HG03571 (cell line): ENCODE results near the gene PRKCQ.
"Not testable (repeated sequence)": the region's sequence is repeated elsewhere in the genome, so short reads cannot be mapped to it uniquely, and the experiment has no call there.

Experiments
- ATAC-seq: cut with Tn5 transposase; IDR thresholded peaks from one replicate; pipeline ENCODE4 v1.9.1; 2021; ENCODE audit not compliant: unreplicated experiment

PRKCQ gene

GRCh38 chr10:6461961-6462360, 118.1 kb downstream of the PRKCQ start:
- no peak for ATAC-seq

GRCh38 chr10:6460861-6461409, 119.1 kb downstream of the PRKCQ start:
- ATAC-seq: no peak

- no peak for ATAC-seq
These were observed 121.3 kb downstream of the PRKCQ start for GRCh38 chr10:6458814-6459213.

GRCh38 chr10:6457376-6457775, 122.7 kb downstream of the PRKCQ start:
- no peak for ATAC-seq

- no peak for ATAC-seq
These were observed 124.0 kb downstream of the PRKCQ start for GRCh38 chr10:6456067-6456466.

- no peak for ATAC-seq
These were observed 124.5 kb downstream of the PRKCQ start for GRCh38 chr10:6455592-6455991.

GRCh38 chr10:6446711-6447110, 133.4 kb downstream of the PRKCQ start:
- ATAC-seq: no peak

GRCh38 chr10:6445671-6446316, 134.3 kb downstream of the PRKCQ start:
- ATAC-seq: no peak

GRCh38 chr10:6439875-6440274, 140.2 kb downstream of the PRKCQ start:
- ATAC-seq: not testable (repeated sequence)

- ATAC-seq: no peak
These were observed 148.2 kb downstream of the PRKCQ start for GRCh38 chr10:6431861-6432260.

- ATAC-seq: no peak
These were observed 148.9 kb downstream of the PRKCQ start for GRCh38 chr10:6431186-6431585.

- ATAC-seq: no peak
These were observed 149.6 kb downstream of the PRKCQ start for GRCh38 chr10:6430423-6430980.

- ATAC-seq: no peak
These were observed 152.6 kb downstream of the PRKCQ start for GRCh38 chr10:6427357-6427959.

- ATAC-seq: no peak
These were observed 153.8 kb downstream of the PRKCQ start for GRCh38 chr10:6426317-6426716.

GRCh38 chr10:6423413-6424170, 156.5 kb downstream of the PRKCQ start:
- ATAC-seq: no peak

GRCh38 chr10:6423004-6423403, 157.1 kb downstream of the PRKCQ start:
- ATAC-seq: no peak

GRCh38 chr10:6418613-6419216, 161.4 kb downstream of the PRKCQ start:
- ATAC-seq: no peak

GRCh38 chr10:6418167-6418566, 161.9 kb downstream of the PRKCQ start:
- ATAC-seq: no peak

GRCh38 chr10:6416892-6417512, 163.1 kb downstream of the PRKCQ start:
- ATAC-seq: no peak

- ATAC-seq: no peak
These were observed 168.6 kb downstream of the PRKCQ start for GRCh38 chr10:6411436-6411835.

GRCh38 chr10:6410830-6411229, 169.2 kb downstream of the PRKCQ start:
- no peak for ATAC-seq
